HepG2 (cell line): ENCODE data around the gene FCHSD1. TPM values are rescaled to one million over a fixed set of nuclear protein-coding genes. Genes with fewer than 3 reads are reported as not detected.

Source experiments
- ADNP ChIP-seq: sonication (generic); formaldehyde crosslinking; IDR thresholded peaks from 2 replicates; pipeline ENCODE4 v1.4.0; 2020; ENCODE audit warnings: missing genetic modification reagents
- BHLHE40 ChIP-seq: IDR thresholded peaks from 2 replicates; pipeline ENCODE4 v1.6.1; 2011; ENCODE audit warnings: low read length, improper control_type of control experiment
- EED ChIP-seq: sonication (generic); formaldehyde crosslinking; IDR thresholded peaks from 2 replicates; pipeline ENCODE4 v1.5.0; 2020; ENCODE audit warnings: mild to moderate bottlenecking, missing genetic modification reagents
- GPN1 ChIP-seq: sonication (generic); formaldehyde crosslinking; IDR thresholded peaks from 2 replicates; pipeline ENCODE4 v1.5.1; 2020; ENCODE audit warnings: missing genetic modification reagents, borderline replicate concordance
- IRF2 ChIP-seq: IDR thresholded peaks from 2 replicates; pipeline ENCODE4 v1.6.1; 2018; ENCODE audit warnings: missing genetic modification reagents, missing compliant biosample characterization
- ISX ChIP-seq: sonication (generic); formaldehyde crosslinking; conservative IDR thresholded peaks from 2 replicates; pipeline ENCODE4 v1.5.0; 2020; ENCODE audit warnings: missing genetic modification reagents
- NRL ChIP-seq: sonication (generic); formaldehyde crosslinking; IDR thresholded peaks from 2 replicates; pipeline ENCODE4 v1.5.0; 2020; ENCODE audit warnings: missing genetic modification reagents, mild to moderate bottlenecking, moderate library complexity, borderline replicate concordance
- RFX3 ChIP-seq: IDR thresholded peaks from 2 replicates; pipeline ENCODE4 v1.6.1; 2016; ENCODE audit warnings: missing biosample characterization, missing genetic modification reagents
- SSRP1 ChIP-seq: IDR thresholded peaks from 2 replicates; pipeline ENCODE4 v1.6.1; 2016; ENCODE audit warnings: control low read depth
- TAF1 ChIP-seq: sonication (generic); formaldehyde crosslinking; IDR thresholded peaks from 2 replicates; pipeline ENCODE4 v1.4.0; 2020; ENCODE audit warnings: missing genetic modification reagents
- ZC3H4 ChIP-seq: sonication (generic); formaldehyde crosslinking; IDR thresholded peaks from 2 replicates; pipeline ENCODE4 v1.4.0; 2020; ENCODE audit warnings: missing genetic modification reagents, borderline replicate concordance
- ZFP36L1 ChIP-seq: sonication (generic); formaldehyde crosslinking; IDR thresholded peaks from 2 replicates; pipeline ENCODE4 v1.8.0; 2022; ENCODE audit warnings: mild to moderate bottlenecking, missing genetic modification reagents, moderate library complexity
- ZMYM3 ChIP-seq: sonication (generic); formaldehyde crosslinking; IDR thresholded peaks from 2 replicates; pipeline ENCODE4 v1.5.1; 2020; ENCODE audit warnings: mild to moderate bottlenecking, missing genetic modification reagents
- ZNF224 ChIP-seq: sonication (generic); formaldehyde crosslinking; IDR thresholded peaks from 2 replicates; pipeline ENCODE4 v1.5.0; 2020; ENCODE audit warnings: mild to moderate bottlenecking, missing genetic modification reagents
- ZNF720 ChIP-seq: sonication (generic); formaldehyde crosslinking; IDR thresholded peaks from 2 replicates; pipeline ENCODE4 v1.4.0; 2020; ENCODE audit warnings: missing genetic modification reagents
- polyA plus RNA-seq, 8 experiments: library from polyadenylated mRNA; depleted of rRNA in 3 of 8; stranded (reverse) in 7 of 8; unstranded in 1 of 8; fragments of >200 nt; fragmentation: Illumina TruSeq in 4 of 8; extraction: Trizol in 4 of 8; gene quantifications; 2 replicates each; pipeline versions ENCODE4 v1.2.1 to v1.2.3, GENCODE V29; 2011 to 2016; ENCODE audit warnings: low read depth in 4 of 8, missing spikeins in 1 of 8, mixed read lengths in 1 of 8; ENCODE audit not compliant: insufficient read depth in 1 of 8
- total RNA-seq, 5 experiments: library from RNA; depleted of rRNA; stranded (reverse); fragments of >200 nt; fragmentation: Illumina TruSeq; extraction: Trizol; gene quantifications; 2 replicates each; pipeline ENCODE4 v1.2.3, GENCODE V29; 2016; ENCODE audit warnings: low read depth in 1 of 5
- TF ChIP-seq, protein P1 (sequence below): sonication (generic); formaldehyde crosslinking; conservative IDR thresholded peaks from 2 replicates; pipeline ENCODE4 v1.4.0; 2020; ENCODE audit warnings: missing genetic modification reagents
- TF ChIP-seq, protein P2 (sequence below): sonication (generic); formaldehyde crosslinking; IDR thresholded peaks from 2 replicates; pipeline ENCODE4 v1.4.0; 2020; ENCODE audit warnings: missing genetic modification reagents
- TF ChIP-seq, protein P3 (sequence below): sonication (generic); formaldehyde crosslinking; conservative IDR thresholded peaks from 2 replicates; pipeline ENCODE4 v1.8.0; 2022; ENCODE audit warnings: low read depth, missing genetic modification reagents
- TF ChIP-seq, protein P4 (sequence below): sonication (generic); formaldehyde crosslinking; IDR thresholded peaks from 2 replicates; pipeline ENCODE4 v1.4.0; 2020; ENCODE audit warnings: low read depth, mild to moderate bottlenecking, missing genetic modification reagents
- TF ChIP-seq, protein P5 (sequence below): fragments of 450-650 bp; IDR thresholded peaks from 2 replicates; pipeline ENCODE4 v1.6.1; 2017
- TF ChIP-seq, protein P6 (sequence below): sonication (generic); formaldehyde crosslinking; IDR thresholded peaks from 2 replicates; pipeline ENCODE4 v1.5.0; 2020; ENCODE audit warnings: missing genetic modification reagents

Gene FCHSD1
- total and polyA plus RNA-seq, 2 of the 13 experiments (the other 11 are each of a cell fraction or from before 2014, with no cell fraction given) = 5.5 to 15.4 TPM

DNA sequence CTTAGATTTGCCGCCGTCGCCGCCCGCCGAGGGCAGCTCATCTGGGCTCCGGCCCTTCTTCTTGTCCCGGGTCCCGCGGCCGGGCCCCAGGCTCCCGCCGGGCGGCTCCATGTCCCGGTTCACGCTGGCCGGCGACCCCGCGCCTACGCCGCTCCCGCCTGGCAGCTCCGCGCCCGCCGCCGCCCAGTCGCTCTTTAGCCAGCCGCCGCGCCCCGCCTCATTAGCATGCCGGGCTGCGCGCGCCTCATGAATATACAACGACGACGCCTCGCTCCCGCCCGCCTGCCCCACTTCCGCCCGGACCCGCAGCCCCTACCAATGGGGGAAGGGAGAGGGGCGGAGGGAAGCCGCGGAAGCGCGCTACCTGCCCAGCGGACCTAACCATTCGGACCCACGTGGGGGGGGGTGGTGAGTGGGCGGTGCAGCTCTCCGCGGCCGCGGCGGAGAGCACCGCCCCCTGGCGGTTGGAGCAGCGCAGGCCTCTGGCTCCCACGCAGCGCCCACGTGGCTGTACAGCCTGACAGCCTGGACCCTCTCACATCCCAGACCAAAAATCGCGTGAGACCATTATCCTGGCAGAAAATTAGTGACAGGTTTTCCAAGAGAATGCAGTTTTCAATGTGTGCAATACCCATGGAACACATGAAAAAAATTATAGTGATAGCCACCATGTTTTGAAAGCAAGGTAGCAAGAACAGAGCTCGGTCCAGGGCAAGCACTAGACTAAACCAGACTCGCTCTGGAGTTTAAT is 32.2 kb downstream of the FCHSD1 start, which contains the start of gene DIAPH1 (continued):
- TF ChIP-seq, protein P1, sequence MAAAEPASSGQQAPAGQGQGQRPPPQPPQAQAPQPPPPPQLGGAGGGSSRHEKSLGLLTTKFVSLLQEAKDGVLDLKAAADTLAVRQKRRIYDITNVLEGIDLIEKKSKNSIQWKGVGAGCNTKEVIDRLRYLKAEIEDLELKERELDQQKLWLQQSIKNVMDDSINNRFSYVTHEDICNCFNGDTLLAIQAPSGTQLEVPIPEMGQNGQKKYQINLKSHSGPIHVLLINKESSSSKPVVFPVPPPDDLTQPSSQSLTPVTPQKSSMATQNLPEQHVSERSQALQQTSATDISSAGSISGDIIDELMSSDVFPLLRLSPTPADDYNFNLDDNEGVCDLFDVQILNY (CRISPR knock-in tag) = 0 out of 2 replicates have a peak, but pooled peaks have one; percentile 47
- TF ChIP-seq ISX (CRISPR knock-in tag) (no peak), ZMYM3 (CRISPR knock-in tag) (no peak), ZC3H4 (CRISPR knock-in tag) (no peak), GPN1 (0 out of 2 replicates have a peak, but pooled peaks have one; percentile 8), SSRP1 (CRISPR knock-in tag) (no peak), ZNF224 (CRISPR knock-in tag) (0 out of 2 replicates have a peak, but pooled peaks have one; percentile 57), ADNP (CRISPR knock-in tag) (no peak), ZNF720 (no peak), ZFP36L1 (peak; percentile 82; the same call in 1 of the 2 replicates), BHLHE40 (peak; percentile 92), RFX3 (CRISPR knock-in tag) (no peak), IRF2 (CRISPR knock-in tag) (peak; percentile 88), EED (CRISPR knock-in tag) (no peak), NRL (CRISPR knock-in tag) (peak; percentile 13; the same call in 1 of the 2 replicates), TAF1 (peak; percentile 64; the same call in 1 of the 2 replicates)
- TF ChIP-seq, protein P2, sequence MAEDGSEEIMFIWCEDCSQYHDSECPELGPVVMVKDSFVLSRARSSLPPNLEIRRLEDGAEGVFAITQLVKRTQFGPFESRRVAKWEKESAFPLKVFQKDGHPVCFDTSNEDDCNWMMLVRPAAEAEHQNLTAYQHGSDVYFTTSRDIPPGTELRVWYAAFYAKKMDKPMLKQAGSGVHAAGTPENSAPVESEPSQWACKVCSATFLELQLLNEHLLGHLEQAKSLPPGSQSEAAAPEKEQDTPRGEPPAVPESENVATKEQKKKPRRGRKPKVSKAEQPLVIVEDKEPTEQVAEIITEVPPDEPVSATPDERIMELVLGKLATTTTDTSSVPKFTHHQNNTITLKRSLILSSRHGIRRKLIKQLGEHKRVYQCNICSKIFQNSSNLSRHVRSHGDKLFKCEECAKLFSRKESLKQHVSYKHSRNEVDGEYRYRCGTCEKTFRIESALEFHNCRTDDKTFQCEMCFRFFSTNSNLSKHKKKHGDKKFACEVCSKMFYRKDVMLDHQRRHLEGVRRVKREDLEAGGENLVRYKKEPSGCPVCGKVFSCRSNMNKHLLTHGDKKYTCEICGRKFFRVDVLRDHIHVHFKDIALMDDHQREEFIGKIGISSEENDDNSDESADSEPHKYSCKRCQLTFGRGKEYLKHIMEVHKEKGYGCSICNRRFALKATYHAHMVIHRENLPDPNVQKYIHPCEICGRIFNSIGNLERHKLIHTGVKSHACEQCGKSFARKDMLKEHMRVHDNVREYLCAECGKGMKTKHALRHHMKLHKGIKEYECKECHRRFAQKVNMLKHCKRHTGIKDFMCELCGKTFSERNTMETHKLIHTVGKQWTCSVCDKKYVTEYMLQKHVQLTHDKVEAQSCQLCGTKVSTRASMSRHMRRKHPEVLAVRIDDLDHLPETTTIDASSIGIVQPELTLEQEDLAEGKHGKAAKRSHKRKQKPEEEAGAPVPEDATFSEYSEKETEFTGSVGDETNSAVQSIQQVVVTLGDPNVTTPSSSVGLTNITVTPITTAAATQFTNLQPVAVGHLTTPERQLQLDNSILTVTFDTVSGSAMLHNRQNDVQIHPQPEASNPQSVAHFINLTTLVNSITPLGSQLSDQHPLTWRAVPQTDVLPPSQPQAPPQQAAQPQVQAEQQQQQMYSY (CRISPR knock-in tag) = no peak; the same call in 1 of the 2 replicates
- TF ChIP-seq, protein P3, sequence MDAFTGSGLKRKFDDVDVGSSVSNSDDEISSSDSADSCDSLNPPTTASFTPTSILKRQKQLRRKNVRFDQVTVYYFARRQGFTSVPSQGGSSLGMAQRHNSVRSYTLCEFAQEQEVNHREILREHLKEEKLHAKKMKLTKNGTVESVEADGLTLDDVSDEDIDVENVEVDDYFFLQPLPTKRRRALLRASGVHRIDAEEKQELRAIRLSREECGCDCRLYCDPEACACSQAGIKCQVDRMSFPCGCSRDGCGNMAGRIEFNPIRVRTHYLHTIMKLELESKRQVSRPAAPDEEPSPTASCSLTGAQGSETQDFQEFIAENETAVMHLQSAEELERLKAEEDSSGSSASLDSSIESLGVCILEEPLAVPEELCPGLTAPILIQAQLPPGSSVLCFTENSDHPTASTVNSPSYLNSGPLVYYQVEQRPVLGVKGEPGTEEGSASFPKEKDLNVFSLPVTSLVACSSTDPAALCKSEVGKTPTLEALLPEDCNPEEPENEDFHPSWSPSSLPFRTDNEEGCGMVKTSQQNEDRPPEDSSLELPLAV (CRISPR knock-in tag) = no peak
- TF ChIP-seq, protein P4, sequence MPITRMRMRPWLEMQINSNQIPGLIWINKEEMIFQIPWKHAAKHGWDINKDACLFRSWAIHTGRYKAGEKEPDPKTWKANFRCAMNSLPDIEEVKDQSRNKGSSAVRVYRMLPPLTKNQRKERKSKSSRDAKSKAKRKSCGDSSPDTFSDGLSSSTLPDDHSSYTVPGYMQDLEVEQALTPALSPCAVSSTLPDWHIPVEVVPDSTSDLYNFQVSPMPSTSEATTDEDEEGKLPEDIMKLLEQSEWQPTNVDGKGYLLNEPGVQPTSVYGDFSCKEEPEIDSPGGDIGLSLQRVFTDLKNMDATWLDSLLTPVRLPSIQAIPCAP (CRISPR knock-in tag) = no peak
- TF ChIP-seq, protein P5, sequence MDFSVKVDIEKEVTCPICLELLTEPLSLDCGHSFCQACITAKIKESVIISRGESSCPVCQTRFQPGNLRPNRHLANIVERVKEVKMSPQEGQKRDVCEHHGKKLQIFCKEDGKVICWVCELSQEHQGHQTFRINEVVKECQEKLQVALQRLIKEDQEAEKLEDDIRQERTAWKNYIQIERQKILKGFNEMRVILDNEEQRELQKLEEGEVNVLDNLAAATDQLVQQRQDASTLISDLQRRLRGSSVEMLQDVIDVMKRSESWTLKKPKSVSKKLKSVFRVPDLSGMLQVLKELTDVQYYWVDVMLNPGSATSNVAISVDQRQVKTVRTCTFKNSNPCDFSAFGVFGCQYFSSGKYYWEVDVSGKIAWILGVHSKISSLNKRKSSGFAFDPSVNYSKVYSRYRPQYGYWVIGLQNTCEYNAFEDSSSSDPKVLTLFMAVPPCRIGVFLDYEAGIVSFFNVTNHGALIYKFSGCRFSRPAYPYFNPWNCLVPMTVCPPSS = no peak
- TF ChIP-seq, protein P6, sequence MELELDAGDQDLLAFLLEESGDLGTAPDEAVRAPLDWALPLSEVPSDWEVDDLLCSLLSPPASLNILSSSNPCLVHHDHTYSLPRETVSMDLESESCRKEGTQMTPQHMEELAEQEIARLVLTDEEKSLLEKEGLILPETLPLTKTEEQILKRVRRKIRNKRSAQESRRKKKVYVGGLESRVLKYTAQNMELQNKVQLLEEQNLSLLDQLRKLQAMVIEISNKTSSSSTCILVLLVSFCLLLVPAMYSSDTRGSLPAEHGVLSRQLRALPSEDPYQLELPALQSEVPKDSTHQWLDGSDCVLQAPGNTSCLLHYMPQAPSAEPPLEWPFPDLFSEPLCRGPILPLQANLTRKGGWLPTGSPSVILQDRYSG (CRISPR knock-in tag) = no peak; the same call in 1 of the 2 replicates
